Fibroblast of skin of left biceps (primary cell): ENCODE results near the gene PTGFRN.
"Not testable (repeated sequence)": the region's sequence is repeated elsewhere in the genome, so short reads cannot be mapped to it uniquely, and the experiment has no call there.

Experiments used
- DNase-seq, 2 experiments: peaks; one replicate each; pipeline ENCODE4 v3.0.0-alpha.2; 2013; ENCODE audit warnings: low read depth in 2 of 2

Gene PTGFRN

DNA sequence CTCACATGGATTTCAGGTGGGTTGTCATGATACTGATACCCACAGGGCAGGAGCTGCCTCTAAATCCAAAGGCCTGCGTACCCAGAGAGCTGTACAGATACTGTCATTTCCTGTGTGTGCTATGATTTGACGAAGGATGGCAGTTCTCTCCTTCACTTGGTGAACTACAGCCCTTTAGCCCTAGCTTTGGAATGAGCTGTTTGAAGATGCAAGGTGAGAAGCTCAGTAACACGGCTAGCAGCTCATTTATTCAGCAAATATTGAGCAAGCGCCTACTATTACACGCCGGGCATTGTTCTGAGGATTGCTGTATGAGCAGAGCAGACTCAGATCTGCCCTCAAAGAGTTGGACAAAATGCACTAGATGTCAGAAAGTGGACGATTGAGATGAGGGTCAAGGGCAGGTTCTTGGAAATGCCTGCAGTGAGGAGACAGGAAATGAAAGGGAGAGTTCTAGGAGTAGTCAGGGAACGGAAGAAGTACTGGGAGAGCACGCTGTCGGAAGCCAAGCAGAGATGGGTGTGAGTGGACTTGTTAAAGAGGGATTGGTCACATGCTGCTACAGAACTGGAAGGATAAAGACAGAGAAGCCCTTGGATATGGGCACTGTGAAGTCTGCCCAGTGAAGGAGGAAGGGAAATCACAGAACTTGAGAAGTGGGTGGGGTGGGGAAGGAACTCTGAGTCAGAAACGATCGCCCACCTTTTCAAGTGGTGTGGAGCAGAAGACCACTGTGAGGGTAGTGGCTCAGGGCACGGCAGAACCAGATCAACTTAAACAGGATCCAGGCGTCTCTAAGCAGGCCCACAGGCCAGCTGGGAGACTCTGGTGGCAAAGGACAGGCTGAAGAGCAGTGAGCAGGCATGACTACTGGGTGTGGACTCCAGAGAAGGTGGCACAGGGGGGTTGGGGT, 7.1 kb downstream of the PTGFRN start:
- no peak for DNase-seq

GRCh38 chr1:116918714-116919357, 9.1 kb downstream of the PTGFRN start:
- no peak for DNase-seq

- DNase-seq, result no peak
These were observed 10.1 kb downstream of the PTGFRN start for GRCh38 chr1:116919802-116920201.

- DNase-seq, result no peak
These were observed 10.5 kb downstream of the PTGFRN start for GRCh38 chr1:116920211-116920610.

- DNase-seq, result no peak
These were observed 11.7 kb downstream of the PTGFRN start for GRCh38 chr1:116921301-116921885.

GRCh38 chr1:116921937-116922336, 12.2 kb downstream of the PTGFRN start:
- DNase-seq, result no peak

GRCh38 chr1:116923421-116923820, 13.7 kb downstream of the PTGFRN start:
- DNase-seq, result no peak

DNA sequence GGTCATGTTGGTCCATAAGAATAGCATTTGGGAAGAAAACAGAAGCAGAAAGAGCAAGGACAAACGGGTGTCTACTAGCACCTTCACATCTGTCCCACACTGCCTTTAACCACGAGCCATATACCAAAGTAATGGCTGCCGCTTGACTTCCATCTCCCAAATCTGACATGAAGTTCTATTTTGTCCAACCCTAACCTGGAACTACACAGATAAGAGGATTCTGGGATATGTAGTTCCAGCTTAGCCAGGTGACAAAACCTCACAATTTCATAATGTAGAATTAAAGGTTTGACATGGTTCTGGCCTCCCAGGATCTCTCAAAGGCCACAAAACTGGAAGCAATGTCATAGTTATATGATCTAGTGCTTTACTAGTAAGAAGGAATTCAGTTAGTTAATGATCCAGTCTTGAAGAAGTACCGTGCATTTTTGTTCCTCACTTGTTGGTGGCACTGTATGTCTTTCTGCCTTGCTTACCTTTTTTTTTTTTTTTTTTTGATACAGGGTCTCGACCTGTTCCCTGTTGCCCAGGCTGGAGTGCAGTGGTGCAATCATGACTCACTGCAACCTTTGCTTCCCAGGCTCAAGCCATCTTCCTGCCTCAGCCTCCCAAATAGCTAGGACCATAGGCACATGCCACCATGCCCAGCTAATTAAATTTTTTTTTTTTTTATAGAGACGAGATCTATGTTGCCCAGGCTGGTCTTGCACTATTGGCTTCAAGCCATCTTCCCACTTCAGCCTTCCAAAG, 17.5 kb downstream of the PTGFRN start:
- DNase-seq, result no peak

- DNase-seq, result no peak
These were observed 20.4 kb downstream of the PTGFRN start for GRCh38 chr1:116929961-116930592.

DNA sequence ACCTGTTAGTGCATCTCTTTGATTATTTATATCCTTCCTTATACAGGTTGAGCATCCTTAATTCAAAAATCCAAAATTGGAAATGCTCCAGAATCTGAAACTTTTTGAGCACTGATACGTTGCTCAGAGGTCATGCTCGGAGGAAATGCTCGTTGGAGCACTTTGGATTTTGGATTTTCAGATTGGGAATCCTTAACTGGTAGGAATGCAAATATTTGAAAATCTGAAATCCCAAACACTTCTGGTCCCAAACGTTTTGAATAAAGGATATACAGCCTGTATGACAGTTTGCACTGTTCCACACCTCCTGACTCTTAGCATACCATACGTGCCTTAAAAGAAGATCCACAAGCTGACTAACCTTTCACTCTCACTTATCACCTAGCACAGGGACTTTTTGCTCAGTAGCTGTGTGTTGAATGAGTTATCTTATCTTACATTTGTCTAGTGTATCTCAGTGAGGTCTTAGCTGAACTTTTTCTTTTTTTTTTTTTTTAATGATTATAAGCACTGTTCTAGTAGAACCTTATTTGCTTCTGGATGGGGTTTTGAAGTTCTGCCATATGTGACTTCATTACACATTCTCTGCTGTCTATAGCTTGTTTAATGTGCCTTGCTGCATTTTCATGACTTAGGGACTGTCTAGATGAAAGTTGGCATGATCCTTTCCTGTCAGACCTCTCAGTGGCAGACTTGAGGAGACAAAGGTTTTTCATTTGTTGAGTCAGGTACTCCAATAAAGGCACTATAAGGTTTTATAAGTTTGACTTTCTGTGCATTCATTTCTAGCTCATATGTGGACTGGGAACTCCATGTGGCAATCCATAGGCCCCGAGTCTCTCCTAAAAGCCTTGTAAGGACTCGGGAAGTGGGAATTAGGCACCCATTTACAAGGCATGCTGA, 21.6 kb downstream of the PTGFRN start:
- no peak for DNase-seq

- no peak for DNase-seq
These were observed 24.1 kb downstream of the PTGFRN start for GRCh38 chr1:116933606-116934515.

DNA sequence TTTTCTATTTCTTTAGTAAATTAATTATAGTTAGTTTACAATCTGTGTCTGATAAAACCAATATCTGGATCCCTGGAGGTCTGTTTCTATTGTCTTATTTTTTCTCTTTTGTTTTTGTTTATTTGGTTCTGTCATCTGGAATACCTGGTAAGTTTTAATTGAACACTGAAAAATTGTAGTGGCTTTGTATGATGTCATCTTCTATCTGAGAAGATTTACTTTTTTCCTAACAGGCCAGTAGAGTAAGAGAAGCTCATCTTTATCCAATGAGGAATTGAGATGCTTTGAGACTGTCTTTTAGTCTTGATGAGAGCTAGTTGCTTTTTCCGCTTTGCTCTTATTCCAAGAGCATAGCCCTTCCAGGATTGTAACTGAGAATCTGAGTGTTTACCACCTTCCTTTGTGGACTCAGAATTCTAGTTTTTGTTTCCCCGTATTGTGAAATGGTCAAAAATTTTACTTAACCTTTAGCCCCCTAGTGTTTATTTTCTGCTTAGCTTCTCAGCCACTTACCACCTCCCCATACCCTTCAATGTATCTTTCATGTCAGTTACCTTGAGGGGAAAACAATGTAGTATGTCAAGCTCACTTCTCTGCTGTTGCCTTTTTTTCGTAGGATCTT, 25.0 kb downstream of the PTGFRN start:
- DNase-seq, result no peak

DNA sequence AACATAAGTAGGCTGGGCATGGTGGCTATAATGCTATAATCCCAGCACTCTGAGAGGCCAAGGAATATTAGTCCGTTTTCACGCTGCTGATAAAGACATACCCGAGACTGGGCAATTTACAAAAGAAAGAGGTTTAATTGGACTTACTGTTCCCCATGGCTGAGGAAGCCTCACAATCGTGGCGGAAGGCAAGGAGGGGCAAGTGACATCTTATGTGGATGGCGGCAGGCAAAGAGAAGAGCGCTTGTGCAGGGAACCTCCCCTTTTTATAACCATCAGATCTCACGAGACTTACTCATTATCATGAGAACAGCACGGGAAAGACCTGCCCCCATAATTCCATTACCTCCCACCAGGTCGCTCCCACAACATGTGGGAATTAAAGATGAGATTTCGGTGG, 28.5 kb downstream of the PTGFRN start:
- no peak for DNase-seq

GRCh38 chr1:116939780-116940543, 30.2 kb downstream of the PTGFRN start:
- not testable (repeated sequence) for DNase-seq

GRCh38 chr1:116940814-116941599, 31.3 kb downstream of the PTGFRN start:
- no peak for DNase-seq

GRCh38 chr1:116941670-116942069, 32.0 kb downstream of the PTGFRN start:
- no peak for DNase-seq

- no peak for DNase-seq
These were observed 32.6 kb downstream of the PTGFRN start for GRCh38 chr1:116942344-116942743.
